NK-92 (cell line): ENCODE data around the gene SEC11C.

Source experiments
- DNase-seq: peaks from one replicate; lab custom pipeline; 2025; ENCODE audit not compliant: unreplicated experiment; lab: John Stamatoyannopoulos, UW

Gene SEC11C

DNA sequence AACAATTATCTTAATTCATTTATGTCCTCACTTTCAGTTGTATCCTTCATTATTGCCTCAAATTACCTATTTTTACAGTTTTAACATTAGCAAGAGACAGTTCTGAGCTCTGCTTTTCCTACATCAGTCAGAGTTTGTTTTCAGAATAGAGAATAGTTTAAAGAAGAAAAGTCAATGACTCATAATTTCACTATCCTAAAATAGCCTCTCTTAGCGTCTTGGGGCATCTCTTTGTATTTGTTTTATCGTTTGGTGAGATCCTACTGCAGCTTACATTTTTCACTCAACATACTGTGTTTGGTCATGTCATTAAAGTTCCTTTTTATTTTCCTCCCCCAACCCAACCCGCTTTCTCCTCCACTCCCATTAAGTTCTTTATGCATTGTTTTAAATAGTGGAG lies 3.8 kb downstream of the SEC11C start:
- DNase-seq, result no peak

DNA sequence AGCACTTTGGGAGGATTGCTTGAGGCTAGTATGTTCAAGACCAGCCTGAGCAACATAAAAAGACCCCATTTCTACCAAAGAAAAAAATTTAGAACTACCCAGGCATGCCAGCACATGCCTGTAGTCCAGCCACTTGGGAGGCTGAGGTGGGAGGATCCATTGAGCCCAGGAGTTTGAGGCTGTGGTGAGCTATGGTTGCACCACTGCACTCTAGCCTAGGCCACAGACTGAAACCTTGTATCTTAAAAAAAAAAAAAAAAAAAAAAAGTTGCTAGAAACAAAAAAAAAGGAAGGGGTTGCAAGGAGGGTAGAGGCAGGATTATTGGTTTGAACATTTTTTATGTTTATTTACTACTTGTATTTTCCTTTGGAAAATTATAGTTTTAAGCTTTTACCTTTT lies 4.8 kb downstream of the SEC11C start:
- DNase-seq, result no peak

- DNase-seq, result no peak
Observed at GRCh38 chr18:59145055-59145454, 5.4 kb downstream of the SEC11C start.

- no peak for DNase-seq
Observed at GRCh38 chr18:59148192-59148591, 8.5 kb downstream of the SEC11C start.

DNA sequence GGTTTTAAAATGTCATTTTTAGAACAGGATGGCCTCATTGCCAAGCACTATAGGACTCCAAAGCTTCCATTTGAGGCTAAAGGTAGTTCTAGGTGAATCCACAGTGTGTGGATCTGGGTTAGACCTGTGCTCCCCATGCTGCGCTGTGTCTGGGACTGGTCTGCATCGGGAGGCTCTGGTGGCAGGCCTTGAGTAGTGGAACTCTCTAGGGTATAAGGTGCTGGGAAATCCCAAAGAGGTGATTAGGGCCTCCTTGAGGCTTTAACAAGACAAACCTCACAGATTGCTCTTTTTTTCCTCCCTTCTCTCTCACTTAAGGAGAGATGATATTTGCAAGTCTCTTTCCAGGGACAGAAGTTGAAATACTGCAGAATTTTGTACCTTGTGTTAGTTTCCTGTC lies 9.3 kb downstream of the SEC11C start:
- no peak for DNase-seq

- no peak for DNase-seq
Observed at GRCh38 chr18:59149416-59149815, 9.7 kb downstream of the SEC11C start.

- no peak for DNase-seq
Observed at GRCh38 chr18:59150236-59150635, 10.6 kb downstream of the SEC11C start.

GRCh38 chr18:59155153-59155552 lies 15.5 kb downstream of the SEC11C start:
- no peak for DNase-seq

DNA sequence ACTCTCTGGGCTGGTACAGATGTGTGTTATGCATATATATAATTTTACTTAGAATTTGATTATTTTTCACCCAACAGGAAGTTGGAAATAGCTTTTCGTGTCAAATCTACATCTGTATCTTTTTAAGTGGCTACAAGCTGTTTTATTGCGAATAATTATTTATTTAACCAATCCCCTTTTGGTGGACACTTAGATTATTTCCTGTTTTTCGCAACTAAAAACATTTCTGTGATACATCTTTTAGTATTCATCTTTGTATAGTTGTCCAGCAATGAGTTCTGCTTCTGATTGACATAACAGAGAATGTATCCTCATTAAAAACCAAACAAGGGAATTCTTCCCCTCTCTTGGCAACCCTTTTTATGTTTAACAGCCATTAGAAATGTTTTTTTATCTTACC lies 16.6 kb downstream of the SEC11C start:
- DNase-seq, result no peak

- DNase-seq, result no peak
Observed at GRCh38 chr18:59159265-59159664, 19.6 kb downstream of the SEC11C start.

DNA sequence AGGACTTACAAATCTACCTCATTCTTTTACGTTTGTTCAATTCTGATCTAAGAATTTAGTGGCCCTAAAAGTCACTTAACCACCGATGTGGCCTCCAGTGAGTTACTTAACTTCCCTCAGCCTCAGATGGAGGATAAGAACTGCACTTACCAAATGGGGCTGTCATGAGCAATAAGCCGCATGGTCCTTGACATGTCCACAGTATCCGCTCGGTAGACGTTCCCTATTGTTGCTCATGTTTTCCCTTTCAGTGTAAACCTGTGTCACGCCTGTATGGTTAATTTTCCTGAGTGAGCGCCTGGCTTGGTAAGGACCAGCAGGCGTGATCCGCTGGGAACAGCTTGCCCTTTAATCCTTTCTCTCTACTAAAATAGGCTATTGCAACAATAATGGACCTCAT lies 20.3 kb downstream of the SEC11C start:
- no peak for DNase-seq

GRCh38 chr18:59172664-59173249 lies 33.1 kb downstream of the SEC11C start:
- DNase-seq, result no peak

GRCh38 chr18:59177485-59177884 lies 37.8 kb downstream of the SEC11C start:
- no peak for DNase-seq

- DNase-seq, result no peak
Observed at GRCh38 chr18:59180150-59180845, 40.6 kb downstream of the SEC11C start.

DNA sequence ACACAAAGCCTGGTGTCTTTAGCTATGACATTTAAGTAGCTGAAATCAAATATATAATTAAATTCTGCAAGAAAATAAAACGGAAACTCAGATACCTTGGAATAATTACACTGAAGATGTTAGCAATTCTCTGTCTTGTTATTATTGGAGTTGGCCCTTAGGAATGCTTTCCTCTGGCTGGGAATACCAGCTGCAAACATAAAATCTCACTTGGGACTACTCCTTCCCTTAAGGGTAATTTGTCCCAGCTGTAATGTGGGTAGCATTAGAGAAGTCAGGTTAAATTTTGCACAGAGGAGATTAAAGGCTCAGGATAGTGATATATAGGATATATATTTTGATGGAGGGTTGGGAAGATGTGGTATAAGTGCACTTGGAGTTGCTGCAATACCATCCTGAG lies 43.0 kb downstream of the SEC11C start:
- DNase-seq, result no peak

DNA sequence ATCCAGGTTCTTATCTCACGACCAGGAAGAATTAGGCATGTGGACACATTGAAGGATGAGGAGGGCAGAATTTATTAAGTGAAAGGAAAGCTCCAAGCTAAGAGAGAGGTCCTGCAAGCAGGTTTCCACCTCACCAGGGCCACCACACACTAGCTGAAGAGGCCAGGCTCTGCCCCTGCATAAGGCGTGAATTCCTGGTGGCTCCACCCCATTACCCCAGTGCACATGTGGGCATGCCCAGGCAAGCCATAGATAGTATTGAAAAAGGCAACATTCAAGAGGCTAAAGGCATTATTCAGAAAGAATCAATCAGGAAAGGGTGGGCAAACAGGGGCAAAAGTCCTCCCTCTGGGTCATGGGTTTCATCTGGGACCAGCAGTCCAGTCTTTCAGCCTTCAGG lies 49.3 kb downstream of the SEC11C start:
- no peak for DNase-seq

DNA sequence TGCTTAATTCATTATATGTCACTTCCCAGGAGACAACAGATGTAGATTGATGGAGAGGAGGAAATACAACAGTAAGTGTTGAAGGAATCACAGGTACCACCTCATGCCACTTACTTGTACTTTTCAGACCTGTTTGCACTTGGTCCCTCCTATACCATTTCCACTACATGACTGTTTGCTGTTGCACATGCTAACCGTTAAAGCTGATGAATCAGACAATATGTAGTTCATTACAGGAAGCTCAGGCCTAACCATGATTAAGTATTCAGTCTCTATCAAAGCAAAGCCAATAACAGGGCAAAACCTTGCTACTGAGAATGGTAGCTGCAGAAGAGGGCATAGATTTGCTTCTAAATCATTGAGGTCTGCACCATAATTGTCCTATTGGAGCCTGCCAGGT lies 50.1 kb downstream of the SEC11C start:
- no peak for DNase-seq

DNA sequence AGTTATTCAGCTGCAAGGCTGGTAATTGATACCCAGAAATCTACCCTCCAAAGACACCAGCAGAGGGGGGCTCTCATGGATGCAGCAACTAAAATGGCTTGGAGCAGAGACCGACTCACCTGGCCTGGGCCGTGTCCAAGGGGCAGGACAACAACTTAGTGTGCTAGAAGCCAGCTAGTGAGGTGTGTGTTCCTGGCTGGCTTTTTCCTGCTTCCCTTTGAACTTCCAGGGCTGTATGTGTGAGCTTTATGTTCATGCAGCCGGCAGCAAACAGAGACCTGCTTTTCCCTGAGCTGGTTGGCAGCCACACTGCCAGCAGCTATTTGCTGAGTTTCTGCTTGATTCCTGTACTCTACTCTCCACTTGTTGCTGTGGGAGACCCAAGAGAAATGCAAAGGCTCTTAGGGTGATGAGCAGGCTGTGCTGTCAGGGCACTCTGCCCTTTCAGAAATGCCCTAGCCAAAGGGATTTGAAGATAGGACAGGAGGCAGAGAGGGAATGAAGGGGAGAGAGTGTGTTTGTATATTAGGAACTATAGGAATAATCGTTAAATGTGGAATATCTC lies 56.6 kb downstream of the SEC11C start:
- DNase-seq, result no peak

DNA sequence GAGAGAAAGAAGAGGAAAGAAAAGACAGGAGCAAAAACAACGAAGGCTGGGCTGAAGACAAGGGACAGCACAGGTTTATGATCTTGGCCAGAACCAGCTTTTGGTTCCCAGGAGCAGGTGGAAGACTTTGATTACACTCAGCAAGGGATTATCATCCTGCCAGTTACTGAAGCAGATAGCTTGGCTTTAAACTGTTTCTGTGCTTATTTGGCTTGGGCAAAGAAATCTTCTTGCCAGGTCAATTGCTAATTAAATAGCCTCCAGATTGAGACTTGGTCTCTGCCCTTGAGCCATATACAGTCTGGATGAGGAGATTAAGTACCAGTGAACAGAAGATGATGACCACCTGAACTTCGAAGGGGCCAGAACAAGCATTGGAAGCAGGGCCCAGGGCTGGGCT lies 58.0 kb downstream of the SEC11C start:
- DNase-seq, result no peak

GRCh38 chr18:59198215-59198614 lies 58.5 kb downstream of the SEC11C start:
- no peak for DNase-seq

GRCh38 chr18:59200787-59201186 lies 61.1 kb downstream of the SEC11C start:
- no peak for DNase-seq

GRCh38 chr18:59202258-59202820 lies 62.7 kb downstream of the SEC11C start:
- no peak for DNase-seq
